OCI-LY1 (cell line): ENCODE measurements around the gene PPDPF.

ENCODE experiments used
- EZH2 ChIP-seq: fragments of 200-600 bp; sonication (generic), shearing (Covaris generic); IDR thresholded peaks from 2 replicates; pipeline ENCODE4 v1.8.0; 2017; ENCODE audit warnings: borderline replicate concordance, mixed run types, mild to moderate bottlenecking, antibody characterized with exemption, low read length, moderate library complexity, mixed read lengths
- TF ChIP-seq, protein P1 (sequence below): fragments of 200-600 bp; sonication (generic), shearing (Covaris generic); IDR thresholded peaks from 2 replicates; pipeline ENCODE4 v1.5.1; 2017; ENCODE audit warnings: mild to moderate bottlenecking, antibody characterized with exemption, low read length, moderate library complexity, mixed read lengths

DNA sequence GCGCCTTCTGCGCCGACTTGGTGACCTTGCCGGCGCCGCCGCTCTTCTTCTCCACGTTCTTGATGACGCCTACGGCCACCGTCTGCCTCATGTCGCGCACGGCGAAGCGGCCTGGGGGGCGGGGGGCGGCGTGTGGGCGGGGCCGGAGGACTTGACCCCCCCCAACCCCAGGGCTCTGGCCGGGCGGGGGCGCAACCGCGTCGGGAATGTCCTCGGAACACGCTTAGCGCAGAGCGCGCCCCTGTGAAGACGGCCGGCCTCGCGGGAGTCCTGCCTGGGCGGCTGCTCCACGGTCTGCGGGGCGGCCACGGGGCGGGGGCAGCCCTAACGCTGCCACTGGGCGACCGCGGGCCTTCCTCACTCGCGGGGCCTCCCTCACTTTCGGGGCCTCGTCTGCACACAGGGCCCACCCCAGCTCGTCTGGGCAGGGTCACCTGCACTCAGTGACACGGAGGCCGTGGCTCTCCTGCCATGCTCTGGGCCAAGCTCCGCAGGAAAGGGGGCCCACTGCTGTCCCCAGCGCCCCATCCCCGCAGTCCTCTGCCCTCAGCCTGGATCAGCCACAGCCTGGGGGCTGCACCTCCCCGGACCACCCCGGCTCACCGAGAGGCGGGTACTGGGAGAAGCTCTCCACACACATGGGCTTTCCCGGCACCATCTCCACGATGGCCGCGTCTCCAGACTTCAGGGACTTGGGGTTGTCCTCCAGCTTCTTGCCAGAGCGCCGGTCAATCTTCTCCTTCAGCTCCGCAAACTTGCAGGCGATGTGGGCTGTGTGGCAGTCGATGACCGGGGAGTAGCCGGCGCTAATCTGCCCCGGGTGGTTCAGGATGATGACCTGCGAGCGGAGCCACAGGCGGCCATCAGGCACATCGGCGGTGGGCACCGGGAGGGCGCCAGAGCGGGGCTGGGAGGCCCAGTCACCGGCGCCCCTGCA is 32.0 kb upstream of the PPDPF start:
- TF ChIP-seq, protein P1, sequence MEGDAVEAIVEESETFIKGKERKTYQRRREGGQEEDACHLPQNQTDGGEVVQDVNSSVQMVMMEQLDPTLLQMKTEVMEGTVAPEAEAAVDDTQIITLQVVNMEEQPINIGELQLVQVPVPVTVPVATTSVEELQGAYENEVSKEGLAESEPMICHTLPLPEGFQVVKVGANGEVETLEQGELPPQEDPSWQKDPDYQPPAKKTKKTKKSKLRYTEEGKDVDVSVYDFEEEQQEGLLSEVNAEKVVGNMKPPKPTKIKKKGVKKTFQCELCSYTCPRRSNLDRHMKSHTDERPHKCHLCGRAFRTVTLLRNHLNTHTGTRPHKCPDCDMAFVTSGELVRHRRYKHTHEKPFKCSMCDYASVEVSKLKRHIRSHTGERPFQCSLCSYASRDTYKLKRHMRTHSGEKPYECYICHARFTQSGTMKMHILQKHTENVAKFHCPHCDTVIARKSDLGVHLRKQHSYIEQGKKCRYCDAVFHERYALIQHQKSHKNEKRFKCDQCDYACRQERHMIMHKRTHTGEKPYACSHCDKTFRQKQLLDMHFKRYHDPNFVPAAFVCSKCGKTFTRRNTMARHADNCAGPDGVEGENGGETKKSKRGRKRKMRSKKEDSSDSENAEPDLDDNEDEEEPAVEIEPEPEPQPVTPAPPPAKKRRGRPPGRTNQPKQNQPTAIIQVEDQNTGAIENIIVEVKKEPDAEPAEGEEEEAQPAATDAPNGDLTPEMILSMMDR: no peak
- no peak for TF ChIP-seq EZH2
